GM12878 (cell line): Measurements from ENCODE around the gene IFNL1.

ENCODE experiments used
- CTCF ChIP-seq, 3 experiments: IDR thresholded peaks in 2 of 3; conservative IDR thresholded peaks in 1 of 3; 2 replicates each; pipeline ENCODE4 v1.5.1; 2011; ENCODE audit warnings: low read depth in 3 of 3, low read length in 3 of 3, mild to moderate bottlenecking in 3 of 3, control low read depth in 2 of 3, moderate library complexity in 2 of 3, inconsistent platforms in 1 of 3, mixed read lengths in 1 of 3; ENCODE audit not compliant: control insufficient read depth in 2 of 3, insufficient read depth in 1 of 3; ENCODE audit errors: extremely low read depth in 1 of 3
- ESRRA ChIP-seq: IDR thresholded peaks from 2 replicates; pipeline ENCODE4 v1.6.1; 2012; ENCODE audit warnings: mild to moderate bottlenecking, low read length, improper control_type of control experiment
- MXI1 ChIP-seq: fragments of 150-350 bp; IDR thresholded peaks from 2 replicates; pipeline ENCODE4 v1.6.1; 2011; ENCODE audit warnings: low read depth, mild to moderate bottlenecking, inconsistent platforms, low read length, improper control_type of control experiment
- RUNX3 ChIP-seq: IDR thresholded peaks from 2 replicates; pipeline ENCODE4 v1.6.1; 2012; ENCODE audit warnings: low read length, inconsistent platforms

- no peak for TF ChIP-seq MXI1
- no peak for TF ChIP-seq RUNX3
- TF ChIP-seq CTCF (IDR thresholded peaks at IDR 0.05 in 2 of 3, conservative IDR thresholded peaks at IDR 0.05 in 1 of 3; ENCODE audit: control insufficient read depth in 2 of 3, extremely low read depth in 1 of 3, insufficient read depth in 1 of 3, low read depth in 3 of 3, low read length in 3 of 3): no peak
- TF ChIP-seq ESRRA: no peak
Measured at GRCh38 chr19:39339674-39340073, 43.5 kb downstream of the IFNL1 start.
